HG03469 (cell line): ENCODE results near the gene KLF8.

Experiments
- ATAC-seq: cut with Tn5 transposase; IDR thresholded peaks from one replicate; pipeline ENCODE4 v1.9.1; 2021; ENCODE audit warnings: mild to moderate bottlenecking, moderate library complexity, moderate number of reproducible peaks; ENCODE audit not compliant: unreplicated experiment

The KLF8 gene

GRCh38 chrX:56308726-56309125, 76.6 kb downstream of the KLF8 start:
- no peak for ATAC-seq

GRCh38 chrX:56309881-56310280, 77.7 kb downstream of the KLF8 start:
- ATAC-seq = no peak

- no peak for ATAC-seq
These were observed 78.4 kb downstream of the KLF8 start for GRCh38 chrX:56310581-56310980.

- no peak for ATAC-seq
These were observed 81.2 kb downstream of the KLF8 start for GRCh38 chrX:56313308-56313707.

- no peak for ATAC-seq
These were observed 82.2 kb downstream of the KLF8 start for GRCh38 chrX:56314334-56314733.

GRCh38 chrX:56318076-56318475, 85.9 kb downstream of the KLF8 start:
- no peak for ATAC-seq

- no peak for ATAC-seq
These were observed 87.0 kb downstream of the KLF8 start for GRCh38 chrX:56319165-56319564.
